T-helper 2 cell (primary cell): ENCODE results near the gene ZNHIT2.
"Not testable (repeated sequence)": the region's sequence is repeated elsewhere in the genome, so short reads cannot be mapped to it uniquely, and the experiment has no call there.

ENCODE experiments used
- DNase-seq, 5 experiments: peaks; one replicate each; pipeline versions ENCODE4 v3.0.0 to v3.0.0-alpha.2; 2012 to 2022
- total RNA-seq, 2 donors: gene quantifications; one replicate each; lab custom pipeline; 2026; lab: John Stamatoyannopoulos, UW

ZNHIT2 gene
- total RNA-seq, result 7.8 to 10.3 reads per million in 2 donors

GRCh38 chr11:65117206-65118096 is at the start of gene ZNHIT2:
Gene ZNHIT2, minus strand, starts transcription at chr11:65117701. Its CDS starts 48 bp downstream, at chr11:65117653.
- peak; percentile 95 to 100 (median 99) for DNase-seq

- DNase-seq, result no peak
These were observed 49.4 kb upstream of the ZNHIT2 start for GRCh38 chr11:65166893-65167292.

- DNase-seq, result no peak
These were observed 48.2 kb upstream of the ZNHIT2 start for GRCh38 chr11:65165410-65166317.

- DNase-seq, result no peak
These were observed 46.2 kb upstream of the ZNHIT2 start for GRCh38 chr11:65163684-65164083.

- no peak for DNase-seq
These were observed 43.1 kb upstream of the ZNHIT2 start for GRCh38 chr11:65160643-65161042.

GRCh38 chr11:65159012-65159411 is 41.5 kb upstream of the ZNHIT2 start:
- DNase-seq, result peak in 1 of 5 experiments; percentile 61

GRCh38 chr11:65157336-65157735 is 39.8 kb upstream of the ZNHIT2 start:
- no peak for DNase-seq

- no peak for DNase-seq
These were observed 39.4 kb upstream of the ZNHIT2 start for GRCh38 chr11:65156926-65157325.

- DNase-seq, result no peak
These were observed 38.8 kb upstream of the ZNHIT2 start for GRCh38 chr11:65156256-65156655.

GRCh38 chr11:65152122-65152521 is 34.6 kb upstream of the ZNHIT2 start:
- DNase-seq, result no peak

GRCh38 chr11:65151331-65151899 is 33.9 kb upstream of the ZNHIT2 start:
- no peak for DNase-seq

GRCh38 chr11:65150509-65151299 is 33.2 kb upstream of the ZNHIT2 start:
- DNase-seq, result peak in 1 of 5 experiments; percentile 35

GRCh38 chr11:65150131-65150508 is 32.6 kb upstream of the ZNHIT2 start:
- not testable (repeated sequence) for DNase-seq

- no peak for DNase-seq
These were observed 31.2 kb upstream of the ZNHIT2 start for GRCh38 chr11:65148657-65149056.

GRCh38 chr11:65147352-65148075 is 30.0 kb upstream of the ZNHIT2 start:
- DNase-seq, result no peak

GRCh38 chr11:65141896-65142494 is 24.5 kb upstream of the ZNHIT2 start:
- no peak for DNase-seq

GRCh38 chr11:65136515-65137096 is 19.1 kb upstream of the ZNHIT2 start:
- DNase-seq, result no peak

- DNase-seq, result peak in 1 of 5 experiments; percentile 41
These were observed 18.2 kb upstream of the ZNHIT2 start for GRCh38 chr11:65135633-65136145.

GRCh38 chr11:65134952-65135632 is 17.6 kb upstream of the ZNHIT2 start:
- DNase-seq, result peak; percentile 52 to 98 (median 80)
